Thyroid gland (tissue), 4 donors: ENCODE measurements around the gene GRIN2A. TPM values are rescaled to one million over a fixed set of nuclear protein-coding genes. Genes with fewer than 3 reads are reported as not detected.

Experiments used
- DNase-seq, 2 donors: peaks; one replicate each; pipeline ENCODE4 v3.0.0-alpha.2; 2019
- H3K27ac ChIP-seq, 3 donors: fragments of 200-600 bp; sonication (generic); 1 replicate in 2 of 3; 2 replicates in 1 of 3; pipeline ENCODE4 v1.5.1; 2016 to 2019; ENCODE audit warnings: mild to moderate bottlenecking in 1 of 3, moderate library complexity in 1 of 3
- H3K27me3 ChIP-seq: fragments of 200-600 bp; sonication (generic); one replicate; pipeline ENCODE4 v1.5.1; 2019
- H3K36me3 ChIP-seq, 2 donors: fragments of 200-600 bp; sonication (generic); one replicate each; pipeline ENCODE4 v1.5.1; 2016 to 2019
- H3K4me1 ChIP-seq, 2 donors: fragments of 200-600 bp; sonication (generic); one replicate each; pipeline ENCODE4 v1.5.1; 2017 to 2019
- H3K4me3 ChIP-seq, 3 donors: fragments of 200-600 bp; sonication (generic); replicated peaks in 1 of 3; 1 replicate in 2 of 3; 2 replicates in 1 of 3; pipeline ENCODE4 v1.5.1; 2016; ENCODE audit warnings: mild to moderate bottlenecking in 1 of 3
- H3K9me3 ChIP-seq: fragments of 200-600 bp; sonication (generic); one replicate; pipeline ENCODE4 v1.5.1; 2017
- POLR2A ChIP-seq, 2 donors: fragments of 450-650 bp; IDR thresholded peaks; one replicate each; pipeline ENCODE4 v1.6.1; 2017; ENCODE audit warnings: antibody characterized with exemption in 2 of 2, mild to moderate bottlenecking in 2 of 2, moderate library complexity in 1 of 2
- WGBS, 2 donors: methylation state at CpG; one replicate each; pipeline ENCODE4 v1.1.5; 2017; 5-methylcytosine and 5-hydroxymethylcytosine counted together
- intact Hi-C: fragments of 100-400 bp; cut with DNase I; formaldehyde crosslinking; loops from one replicate; pipeline ENCODE4 v1.15.1; 2023
- total RNA-seq, 4 donors: library from RNA; depleted of rRNA; stranded (reverse); fragments of >200 nt; gene quantifications; one replicate each; pipeline ENCODE4 v1.2.3, GENCODE V29; 2016
- TF ChIP-seq, protein P1 (sequence below), 6 experiments: fragments of 200-600 bp in 3 of 6; fragments of 450-650 bp in 3 of 6; sonication (generic) in 3 of 6; IDR thresholded peaks; one replicate each; pipeline ENCODE4 v1.5.1; 2016 to 2019; ENCODE audit warnings: antibody characterized with exemption in 6 of 6, mild to moderate bottlenecking in 2 of 6, inconsistent platforms in 1 of 6, moderate library complexity in 1 of 6

The GRIN2A gene
- total RNA-seq, 4 donors from 2014 or later: 0.11 to 1.3 (median 0.53) TPM

DNA sequence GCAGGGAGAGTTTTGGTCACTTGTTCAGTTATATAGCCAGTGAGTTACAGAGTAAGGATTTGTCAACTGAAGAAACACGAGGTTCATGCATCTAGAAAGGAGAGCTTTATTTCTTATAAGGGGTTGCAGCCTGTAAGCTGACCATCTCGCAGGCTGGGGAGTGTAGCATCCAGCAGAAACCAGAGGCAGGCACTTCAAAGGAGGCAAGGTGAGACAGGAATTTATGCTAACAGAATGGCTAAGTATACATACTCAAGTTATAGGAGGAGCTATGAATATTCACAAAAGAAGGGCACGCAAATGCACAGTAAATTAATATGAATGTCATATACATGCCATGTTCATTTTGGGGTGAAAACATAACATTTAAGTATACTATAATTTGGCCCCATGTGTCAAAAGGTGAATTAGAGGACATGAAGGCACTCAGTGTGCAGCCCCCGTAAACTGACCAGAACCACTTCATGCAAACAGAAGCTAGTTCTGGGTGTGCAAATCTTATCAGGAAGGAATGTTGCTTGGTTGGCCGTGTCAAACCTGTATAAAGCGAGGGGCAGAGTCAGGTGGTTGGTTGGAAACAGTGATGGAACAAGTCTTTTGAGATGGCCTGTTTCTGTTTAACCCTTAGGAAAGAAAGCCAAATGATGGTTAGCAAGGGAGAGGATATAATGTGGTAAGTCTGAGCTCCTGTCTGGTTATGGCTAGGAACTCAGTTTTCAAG, 97.0 kb downstream of the GRIN2A start:
- Histone ChIP-seq H3K27me3 (no peaks in the 10 kb centered on the region), H3K4me3 (no peak overlapping the region), H3K36me3 (no peaks in the 10 kb centered on the region), H3K4me1 (peaks cover 0 to 19% of the 10 kb centered on the region in 2 donors), H3K27ac (no peak overlapping the region), H3K9me3 (no peaks in the 10 kb centered on the region)
- 60 to 66% methylated on average over 6 of the region's 6 CpGs for WGBS, 2 donors
- DNase-seq: peak in 1 of 2 donors; percentile 3
- intact Hi-C loops: no loop called here
- TF ChIP-seq, protein P1, sequence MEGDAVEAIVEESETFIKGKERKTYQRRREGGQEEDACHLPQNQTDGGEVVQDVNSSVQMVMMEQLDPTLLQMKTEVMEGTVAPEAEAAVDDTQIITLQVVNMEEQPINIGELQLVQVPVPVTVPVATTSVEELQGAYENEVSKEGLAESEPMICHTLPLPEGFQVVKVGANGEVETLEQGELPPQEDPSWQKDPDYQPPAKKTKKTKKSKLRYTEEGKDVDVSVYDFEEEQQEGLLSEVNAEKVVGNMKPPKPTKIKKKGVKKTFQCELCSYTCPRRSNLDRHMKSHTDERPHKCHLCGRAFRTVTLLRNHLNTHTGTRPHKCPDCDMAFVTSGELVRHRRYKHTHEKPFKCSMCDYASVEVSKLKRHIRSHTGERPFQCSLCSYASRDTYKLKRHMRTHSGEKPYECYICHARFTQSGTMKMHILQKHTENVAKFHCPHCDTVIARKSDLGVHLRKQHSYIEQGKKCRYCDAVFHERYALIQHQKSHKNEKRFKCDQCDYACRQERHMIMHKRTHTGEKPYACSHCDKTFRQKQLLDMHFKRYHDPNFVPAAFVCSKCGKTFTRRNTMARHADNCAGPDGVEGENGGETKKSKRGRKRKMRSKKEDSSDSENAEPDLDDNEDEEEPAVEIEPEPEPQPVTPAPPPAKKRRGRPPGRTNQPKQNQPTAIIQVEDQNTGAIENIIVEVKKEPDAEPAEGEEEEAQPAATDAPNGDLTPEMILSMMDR (IDR thresholded peaks at IDR 0.05): no peak
- TF ChIP-seq POLR2A (IDR thresholded peaks at IDR 0.05): no peak

DNA sequence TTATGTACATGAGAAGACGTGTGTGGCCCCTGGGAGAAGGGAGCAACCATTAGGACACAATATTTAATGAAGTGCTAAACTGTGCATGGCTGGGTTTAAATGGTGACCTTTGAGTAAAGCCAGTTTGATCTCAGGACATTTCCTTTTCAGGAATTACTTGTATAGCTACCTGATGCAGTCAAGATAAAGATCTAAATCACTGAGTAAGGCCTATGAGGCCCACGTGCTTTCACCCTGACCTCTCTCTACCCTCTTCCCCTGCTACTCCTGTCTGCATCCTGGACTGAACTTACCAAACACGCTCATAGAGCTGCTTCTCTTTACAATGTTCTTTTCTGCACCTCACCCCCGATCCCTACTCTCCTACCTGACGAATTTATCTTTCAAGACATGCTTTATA, 98.9 kb downstream of the GRIN2A start:
- WGBS, 2 donors: 66 to 81% methylated on average over 4 to 5 of the region's 5 CpGs
- no peak for DNase-seq
- Histone ChIP-seq H3K27me3 (no peaks in the 10 kb centered on the region), H3K36me3 (no peaks in the 10 kb centered on the region), H3K4me3 (no peak overlapping the region), H3K9me3 (no peaks in the 10 kb centered on the region), H3K27ac (no peak overlapping the region), H3K4me1 (peaks cover 0 to 20% of the 10 kb centered on the region in 2 donors)
- intact Hi-C loops: no loop called here
- TF ChIP-seq, protein P1 (IDR thresholded peaks at IDR 0.05): no peak
- TF ChIP-seq POLR2A (IDR thresholded peaks at IDR 0.05): no peak

GRCh38 chr16:10081201-10081940, 100.9 kb downstream of the GRIN2A start:
- H3K27ac ChIP-seq: no peak overlapping the region
- no peak for DNase-seq
- no peaks in the 10 kb centered on the region for H3K9me3 ChIP-seq
- no peak for TF ChIP-seq POLR2A (IDR thresholded peaks at IDR 0.05)
- TF ChIP-seq, protein P1 (IDR thresholded peaks at IDR 0.05): no peak
- WGBS, 2 donors: 100% methylated on average over 1 of the region's 1 CpG
- H3K4me1 ChIP-seq: peaks cover 0 to 16% of the 10 kb centered on the region in 2 donors
- H3K36me3 ChIP-seq: no peaks in the 10 kb centered on the region
- no peak overlapping the region for H3K4me3 ChIP-seq
- no peaks in the 10 kb centered on the region for H3K27me3 ChIP-seq
- intact Hi-C loops: no loop called here

- no peak for DNase-seq
Observed at GRCh38 chr16:10080051-10080772, 102.0 kb downstream of the GRIN2A start.

More at GRCh38 chr16:10080051-10080772, 102.0 kb downstream of the GRIN2A start:
- intact Hi-C loops: no loop called here
- 44 to 54% methylated on average over 7 to 9 of the region's 9 CpGs for WGBS, 2 donors
- no peak overlapping the region for H3K27ac ChIP-seq
- no peaks in the 10 kb centered on the region for H3K9me3 ChIP-seq
- H3K36me3 ChIP-seq: no peaks in the 10 kb centered on the region
- H3K4me3 ChIP-seq: no peak overlapping the region
- H3K4me1 ChIP-seq: peaks cover 0 to 16% of the 10 kb centered on the region in 2 donors
- H3K27me3 ChIP-seq: no peaks in the 10 kb centered on the region
- TF ChIP-seq, protein P1 (IDR thresholded peaks at IDR 0.05): no peak
- TF ChIP-seq POLR2A (IDR thresholded peaks at IDR 0.05): no peak
